KG1 (cell line): ENCODE results near the gene TBC1D21.
"Not testable (repeated sequence)": the region's sequence is repeated elsewhere in the genome, so short reads cannot be mapped to it uniquely, and the experiment has no call there.

ENCODE experiments used
- DNase-seq: peaks from one replicate; lab custom pipeline; 2025; lab: John Stamatoyannopoulos, UW

TBC1D21 gene

DNA sequence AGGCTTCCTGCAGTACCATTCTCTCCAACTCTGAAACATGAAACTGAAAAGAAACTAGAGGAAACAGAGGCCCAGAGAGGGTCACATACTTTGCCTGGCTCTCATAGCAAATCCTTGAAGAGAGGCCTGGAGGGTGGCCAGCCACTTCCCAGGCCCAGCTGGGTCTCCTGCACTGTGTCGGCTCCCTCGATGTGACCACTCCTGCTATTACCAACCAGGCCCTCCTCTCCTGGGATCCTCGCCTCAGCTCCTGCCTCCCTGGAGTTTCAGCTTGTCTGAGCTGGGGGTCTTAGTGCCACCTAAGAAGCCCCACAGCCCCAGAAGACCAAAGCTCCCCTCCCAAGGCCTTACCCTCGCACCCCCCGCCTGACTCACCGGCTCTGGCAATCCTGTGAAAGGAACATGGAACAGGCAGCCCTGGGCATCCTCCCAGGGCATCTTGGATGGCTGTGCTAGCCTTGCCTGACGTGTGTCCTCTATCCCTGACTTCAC is 57.5 kb downstream of the TBC1D21 start:
- DNase-seq: no peak

GRCh38 chr15:73931441-73931840 is 58.1 kb downstream of the TBC1D21 start:
- no peak for DNase-seq

- DNase-seq: no peak
These were observed 59.2 kb downstream of the TBC1D21 start for GRCh38 chr15:73932381-73933191.

DNA sequence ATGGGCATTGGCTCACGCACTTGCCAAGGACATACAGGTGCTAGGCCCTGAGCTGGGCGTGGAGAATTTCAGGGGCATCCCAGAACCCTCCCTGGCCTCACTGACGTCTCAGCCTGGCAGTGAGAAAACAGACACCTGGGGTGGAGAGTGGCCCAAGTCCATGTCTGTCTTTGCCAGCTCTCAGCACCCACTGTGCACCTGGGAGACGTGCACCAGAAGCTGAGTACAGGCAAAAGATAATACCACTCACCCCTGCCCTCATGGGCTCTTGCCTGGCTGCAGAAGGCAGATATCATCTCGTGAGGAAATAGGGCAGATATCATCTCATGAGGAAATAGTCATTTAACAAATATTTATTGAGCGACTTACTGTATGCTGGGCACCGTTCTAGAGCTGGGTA is 60.9 kb downstream of the TBC1D21 start:
- DNase-seq: no peak

DNA sequence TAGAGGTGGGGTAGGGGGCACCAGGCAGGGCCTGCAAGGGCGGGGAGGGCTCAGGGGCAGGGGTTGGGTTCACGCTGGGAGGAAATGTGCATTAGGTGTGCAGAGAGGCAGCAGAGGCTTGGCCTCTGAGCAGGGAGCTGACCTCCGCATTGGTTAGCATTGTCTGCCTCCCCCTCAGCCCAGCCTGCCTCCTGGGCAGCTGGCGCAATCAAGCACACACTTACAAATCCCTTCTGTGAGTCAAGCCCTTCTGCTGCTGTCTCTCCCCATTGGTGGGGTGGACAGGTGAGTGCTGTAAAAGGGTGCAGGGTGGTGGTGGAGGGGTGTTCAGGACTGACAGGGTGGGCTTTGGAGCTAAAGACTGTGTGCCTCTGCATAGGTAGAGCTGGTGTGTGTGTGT is 62.2 kb downstream of the TBC1D21 start:
- DNase-seq: no peak

- DNase-seq: no peak
These were observed 62.8 kb downstream of the TBC1D21 start for GRCh38 chr15:73936181-73936580.

GRCh38 chr15:73936588-73937290 is 63.4 kb downstream of the TBC1D21 start:
- DNase-seq: no peak

DNA sequence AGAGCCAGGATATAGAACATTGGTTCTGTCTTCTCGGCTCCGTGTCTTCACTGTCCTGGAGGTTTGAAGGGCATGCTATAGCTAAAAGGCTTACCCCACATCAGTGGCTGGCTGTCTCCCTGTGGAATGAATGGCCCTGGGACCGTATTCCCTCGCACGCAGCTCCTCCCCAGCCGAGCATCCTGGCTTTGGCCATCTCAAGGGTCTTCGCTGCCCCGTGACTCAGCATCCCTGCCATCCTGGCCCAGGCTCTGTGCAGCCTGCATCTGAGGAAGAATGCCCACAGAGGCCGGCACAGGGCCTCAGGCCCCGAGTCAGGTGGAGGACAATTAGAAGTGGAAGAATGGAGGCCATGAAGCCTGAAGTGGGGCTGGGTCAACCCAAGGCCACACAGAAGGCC is 63.9 kb downstream of the TBC1D21 start:
- no peak for DNase-seq

DNA sequence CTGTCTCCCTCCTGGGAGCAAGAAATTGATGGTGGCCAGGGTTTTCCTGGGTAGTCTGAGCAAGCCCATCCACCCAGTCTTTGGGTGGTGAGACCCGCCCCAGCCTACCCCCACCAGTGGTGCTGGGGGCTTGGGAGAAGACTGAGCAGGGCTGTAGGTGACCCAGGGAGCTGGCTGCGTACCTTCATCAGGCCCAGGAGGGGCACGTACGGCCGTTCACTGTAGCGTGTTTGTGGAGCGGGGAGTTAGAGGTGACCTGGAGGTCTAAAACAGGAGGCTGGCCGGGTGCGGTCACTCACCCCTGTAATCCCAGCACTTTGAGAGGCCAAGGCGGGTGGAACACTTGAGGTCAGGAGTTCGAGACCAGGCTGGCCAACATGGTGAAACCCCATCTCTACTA is 64.4 kb downstream of the TBC1D21 start:
- DNase-seq: no peak

DNA sequence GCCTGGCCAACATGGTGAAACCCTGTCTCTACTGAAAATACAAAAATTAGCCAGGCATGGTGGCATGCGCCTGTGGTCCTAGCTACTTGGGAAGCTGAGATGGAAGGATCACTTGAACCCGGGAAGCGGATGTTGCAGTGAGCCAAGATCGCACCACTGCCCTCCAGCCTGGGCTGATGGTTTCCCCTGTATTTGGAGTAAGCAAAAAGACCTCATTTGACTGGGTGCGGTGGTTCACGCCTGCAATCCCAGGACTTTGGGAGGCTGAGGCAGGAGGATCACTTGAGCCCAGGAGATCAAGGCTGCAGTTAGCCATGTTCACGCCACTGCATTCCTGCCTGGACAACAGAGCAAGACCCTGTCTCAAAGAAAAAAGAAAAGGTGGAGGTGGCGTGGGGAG is 65.2 kb downstream of the TBC1D21 start:
- DNase-seq: not testable (repeated sequence)
